ENCODE data around the gene GPR27. TPM values are rescaled to one million over a fixed set of nuclear protein-coding genes. Genes with fewer than 3 reads are reported as not detected.

The GPR27 gene
- total RNA-seq, 1 donor from 2014 or later = 3.9 TPM

DNA sequence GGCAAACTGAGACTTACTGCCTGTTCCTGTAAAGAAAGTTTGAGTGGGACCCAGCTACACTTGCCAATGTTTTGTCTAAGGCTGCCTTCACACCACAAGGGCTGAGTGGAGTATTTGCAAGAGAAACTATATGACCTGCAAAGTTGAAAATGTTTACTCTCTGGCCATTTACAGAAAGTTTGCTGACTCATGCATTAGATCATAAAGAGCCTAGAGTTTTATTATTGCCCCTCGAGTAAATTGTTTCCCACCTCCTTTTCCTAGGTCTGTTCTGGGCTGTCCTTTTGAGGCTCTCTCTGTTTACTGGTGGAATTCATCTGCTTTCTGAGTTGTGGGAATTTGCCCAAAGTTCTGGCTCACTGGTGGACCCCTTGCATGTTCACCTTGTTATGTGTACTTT, 38.0 kb downstream of the GPR27 start:
- H3K4me3 ChIP-seq (ENCODE audit: low read depth, low read length) = no peak overlapping the region
- TF ChIP-seq, protein P1, sequence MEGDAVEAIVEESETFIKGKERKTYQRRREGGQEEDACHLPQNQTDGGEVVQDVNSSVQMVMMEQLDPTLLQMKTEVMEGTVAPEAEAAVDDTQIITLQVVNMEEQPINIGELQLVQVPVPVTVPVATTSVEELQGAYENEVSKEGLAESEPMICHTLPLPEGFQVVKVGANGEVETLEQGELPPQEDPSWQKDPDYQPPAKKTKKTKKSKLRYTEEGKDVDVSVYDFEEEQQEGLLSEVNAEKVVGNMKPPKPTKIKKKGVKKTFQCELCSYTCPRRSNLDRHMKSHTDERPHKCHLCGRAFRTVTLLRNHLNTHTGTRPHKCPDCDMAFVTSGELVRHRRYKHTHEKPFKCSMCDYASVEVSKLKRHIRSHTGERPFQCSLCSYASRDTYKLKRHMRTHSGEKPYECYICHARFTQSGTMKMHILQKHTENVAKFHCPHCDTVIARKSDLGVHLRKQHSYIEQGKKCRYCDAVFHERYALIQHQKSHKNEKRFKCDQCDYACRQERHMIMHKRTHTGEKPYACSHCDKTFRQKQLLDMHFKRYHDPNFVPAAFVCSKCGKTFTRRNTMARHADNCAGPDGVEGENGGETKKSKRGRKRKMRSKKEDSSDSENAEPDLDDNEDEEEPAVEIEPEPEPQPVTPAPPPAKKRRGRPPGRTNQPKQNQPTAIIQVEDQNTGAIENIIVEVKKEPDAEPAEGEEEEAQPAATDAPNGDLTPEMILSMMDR (conservative IDR thresholded peaks at IDR 0.05; ENCODE audit: low read depth, low read length) = no peak
- DNase-seq (ENCODE audit: low read depth) = no peak

DNA sequence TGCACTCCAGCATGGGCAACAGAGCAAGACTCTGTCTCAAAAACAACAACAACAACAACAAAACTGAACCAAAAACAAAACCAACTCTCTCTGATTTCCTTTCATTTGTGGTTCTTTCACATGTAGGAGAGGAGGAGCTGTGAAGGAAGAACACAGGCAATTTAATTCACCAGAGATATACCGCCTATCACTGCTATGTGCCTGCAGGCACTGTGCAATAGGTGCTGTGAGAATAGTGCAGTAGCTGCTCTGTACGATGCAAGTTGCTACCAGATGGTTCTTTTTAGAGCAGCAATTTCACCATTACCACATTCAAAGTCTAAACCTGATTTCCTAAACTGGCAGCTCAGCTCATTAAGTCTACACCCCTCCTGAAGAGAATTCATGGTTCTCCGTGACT, 42.6 kb downstream of the GPR27 start:
- TF ChIP-seq, protein P1 (conservative IDR thresholded peaks at IDR 0.05; ENCODE audit: low read depth, low read length) = no peak
- no peak overlapping the region for H3K4me3 ChIP-seq (ENCODE audit: low read depth, low read length)
- no peak for DNase-seq (ENCODE audit: low read depth)

DNA sequence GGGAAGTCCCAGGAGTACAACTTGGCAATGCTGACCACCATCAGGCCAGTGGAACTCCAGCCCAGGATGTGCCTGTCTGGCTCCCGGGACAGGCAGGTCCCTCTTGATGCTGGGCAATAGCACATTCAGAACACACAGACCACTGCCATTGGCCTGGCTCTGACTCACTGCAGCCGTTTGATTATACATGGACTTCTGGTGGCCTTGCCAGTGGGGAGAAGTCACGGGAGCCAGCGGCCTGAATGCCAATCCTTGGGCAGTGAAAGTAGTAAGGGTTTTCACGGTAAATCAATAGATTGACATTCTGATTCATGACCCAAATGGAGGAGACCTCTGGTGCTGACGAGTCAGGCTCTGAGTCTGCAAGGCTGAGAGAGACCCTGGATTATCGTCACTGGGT, 43.8 kb downstream of the GPR27 start:
- no peak overlapping the region for H3K4me3 ChIP-seq (ENCODE audit: low read depth, low read length)
- DNase-seq (ENCODE audit: low read depth) = no peak
- TF ChIP-seq, protein P1 (conservative IDR thresholded peaks at IDR 0.05; ENCODE audit: low read depth, low read length) = no peak

DNA sequence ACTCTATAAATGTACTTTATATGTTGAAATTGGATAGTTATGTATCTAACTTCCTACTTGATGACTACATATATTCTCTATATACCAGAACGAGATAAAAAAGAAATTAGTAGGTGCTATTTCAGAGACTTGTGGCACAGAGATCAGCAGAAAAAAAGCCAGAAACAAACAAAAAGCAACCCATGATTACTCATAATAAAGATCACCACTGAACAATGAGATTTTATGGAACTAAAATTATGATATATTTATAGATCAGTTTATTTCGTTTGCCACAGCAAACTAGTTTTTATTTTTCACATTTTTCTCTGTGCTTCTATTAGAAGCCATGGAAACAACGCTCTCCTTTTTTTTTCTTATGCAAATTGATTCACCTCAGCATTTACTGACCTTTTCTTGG, 46.4 kb downstream of the GPR27 start:
- H3K4me3 ChIP-seq (ENCODE audit: low read depth, low read length) = no peak overlapping the region
- DNase-seq (ENCODE audit: low read depth) = no peak
- TF ChIP-seq, protein P1 (conservative IDR thresholded peaks at IDR 0.05; ENCODE audit: low read depth, low read length) = no peak

DNA sequence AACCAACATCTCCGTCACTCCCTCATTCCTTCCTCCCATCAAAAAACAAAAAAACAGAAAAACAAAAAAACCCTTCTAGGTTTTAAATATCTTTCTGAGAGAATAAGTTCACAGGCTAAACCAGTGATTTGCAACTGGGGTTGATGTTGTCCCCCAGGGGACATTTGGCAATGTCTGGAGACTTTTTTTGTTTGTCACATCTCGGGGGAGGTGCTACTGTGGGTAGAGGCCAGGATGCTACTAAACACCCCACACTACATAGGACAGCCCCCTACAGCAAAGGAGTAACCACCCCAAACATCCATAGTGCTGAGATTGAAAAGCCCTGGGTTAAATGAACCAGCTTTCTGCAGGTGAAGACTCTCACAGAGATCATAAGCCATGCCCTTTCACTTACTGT, 48.3 kb downstream of the GPR27 start:
- TF ChIP-seq, protein P1 (conservative IDR thresholded peaks at IDR 0.05; ENCODE audit: low read depth, low read length) = no peak
- no peak for DNase-seq (ENCODE audit: low read depth)
- no peak overlapping the region for H3K4me3 ChIP-seq (ENCODE audit: low read depth, low read length)

DNA sequence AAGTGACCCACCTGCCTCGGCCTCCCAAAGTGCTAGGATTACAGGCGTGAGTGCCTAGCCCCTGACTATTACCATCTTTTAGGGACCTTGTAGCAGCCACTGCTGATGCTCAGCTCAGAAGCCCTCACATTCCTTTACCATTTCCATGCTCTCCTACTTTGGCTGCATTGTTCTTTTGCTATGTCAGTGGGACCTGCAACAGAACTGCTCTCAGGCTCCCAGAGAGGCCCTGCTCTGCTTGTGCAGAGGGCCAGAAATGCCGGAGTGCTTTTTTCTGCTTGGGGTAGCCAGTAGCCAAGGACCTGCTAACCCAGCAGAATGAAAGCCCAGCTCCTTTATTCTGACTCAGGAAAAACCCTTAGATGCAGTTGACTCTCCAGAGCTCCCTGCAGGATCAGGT, 49.6 kb downstream of the GPR27 start:
- no peak for DNase-seq (ENCODE audit: low read depth)
- TF ChIP-seq, protein P1 (conservative IDR thresholded peaks at IDR 0.05; ENCODE audit: low read depth, low read length) = no peak
- H3K4me3 ChIP-seq (ENCODE audit: low read depth, low read length) = no peak overlapping the region

DNA sequence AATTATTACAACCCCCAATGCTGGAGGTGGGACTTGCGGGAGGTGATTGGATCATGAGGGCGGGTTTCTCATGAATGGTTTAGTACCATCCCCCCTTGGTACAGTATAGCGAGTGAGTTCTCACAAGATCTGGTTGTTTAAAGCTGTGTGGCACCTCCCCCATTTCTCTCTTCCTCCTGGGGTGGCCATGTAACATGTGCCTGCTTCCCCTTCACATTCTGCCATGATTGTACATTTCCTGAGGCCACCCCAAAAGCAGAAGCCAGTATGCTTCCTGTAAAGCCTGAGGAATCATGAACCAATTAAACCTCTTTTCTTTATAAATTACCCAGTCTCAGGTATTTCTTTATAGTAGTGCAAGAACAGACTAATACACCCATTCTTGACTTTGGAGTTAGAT, 51.5 kb downstream of the GPR27 start:
- no peak for DNase-seq (ENCODE audit: low read depth)
- H3K4me3 ChIP-seq (ENCODE audit: low read depth, low read length) = no peak overlapping the region
- TF ChIP-seq, protein P1 (conservative IDR thresholded peaks at IDR 0.05; ENCODE audit: low read depth, low read length) = no peak
